Germinal center (tissue), 1 donor: Measurements from ENCODE around the gene AFF4.
"Not testable (repeated sequence)": the region's sequence is repeated elsewhere in the genome, so short reads cannot be mapped to it uniquely, and the experiment has no call there.

Experiments
- DNase-seq: peaks from one replicate; pipeline ENCODE4 v3.0.0; 2012; ENCODE audit warnings: mixed read lengths, low spot score

Gene AFF4

DNA sequence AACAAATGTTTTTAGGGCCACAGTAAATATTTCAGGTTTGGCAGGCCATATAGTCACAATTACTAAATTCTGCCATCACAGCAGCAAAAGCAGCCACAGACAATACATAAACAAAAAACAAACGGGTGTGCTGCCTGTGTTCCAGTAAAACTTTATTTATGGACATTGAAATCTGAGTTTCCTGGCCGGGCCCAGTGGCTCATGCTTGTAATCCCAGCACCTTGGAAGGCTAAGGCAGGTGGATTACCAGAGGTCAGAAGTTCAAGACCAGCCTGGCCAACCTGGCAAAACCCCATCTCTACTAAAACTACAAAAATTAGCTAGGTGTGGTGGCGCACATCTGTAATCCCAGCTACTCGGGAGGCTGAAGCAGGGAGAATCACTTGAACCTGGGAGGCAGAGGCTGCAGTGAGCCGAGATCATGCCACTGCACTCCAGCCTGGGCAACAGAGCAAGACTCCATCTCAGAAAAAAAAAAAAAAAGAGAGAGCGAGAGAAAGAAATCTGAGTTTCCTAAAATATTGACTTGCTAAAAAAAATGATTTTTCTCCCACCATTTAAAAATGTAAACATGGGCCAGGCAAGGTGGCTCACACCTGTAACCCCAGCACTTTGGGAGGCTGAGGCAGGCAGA lies 7.2 kb downstream of the AFF4 start:
- not testable (repeated sequence) for DNase-seq

DNA sequence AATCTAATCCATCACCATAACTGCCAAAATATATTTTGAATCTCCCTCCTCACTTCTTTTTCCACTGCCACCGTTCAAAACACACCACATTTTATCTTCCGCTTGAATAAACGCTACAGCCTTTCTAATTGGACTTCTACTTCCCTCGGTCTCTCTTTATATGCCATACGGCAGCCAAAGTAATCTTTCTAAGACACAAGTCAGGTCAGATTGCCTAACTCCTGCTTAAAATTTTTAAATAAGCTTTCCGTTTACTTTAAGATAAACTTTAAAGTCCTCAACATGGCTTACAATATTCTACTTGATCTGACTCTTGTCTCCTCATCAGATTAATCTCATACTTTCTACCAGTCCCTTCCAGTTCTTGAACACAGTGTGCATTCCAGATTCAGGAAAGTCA lies 9.7 kb downstream of the AFF4 start:
- no peak for DNase-seq

DNA sequence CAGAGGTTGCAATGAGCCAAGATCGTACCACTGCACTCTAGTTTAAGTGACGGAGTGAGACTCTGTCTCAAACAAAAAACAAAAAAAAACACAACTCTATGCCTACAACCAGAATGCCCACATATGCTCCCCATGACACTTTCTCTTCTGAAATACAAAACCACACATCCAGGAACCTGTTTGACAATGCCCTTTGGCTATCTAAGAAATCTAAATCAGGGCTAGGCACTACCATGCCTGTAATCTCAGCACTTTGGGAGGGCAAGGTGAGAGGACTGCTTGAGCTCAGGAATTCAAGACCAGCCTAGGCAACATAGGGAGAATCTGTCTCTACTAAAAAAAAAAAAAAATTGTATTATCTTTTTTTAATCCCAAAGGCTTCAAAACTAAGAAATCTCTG lies 10.6 kb downstream of the AFF4 start:
- no peak for DNase-seq

DNA sequence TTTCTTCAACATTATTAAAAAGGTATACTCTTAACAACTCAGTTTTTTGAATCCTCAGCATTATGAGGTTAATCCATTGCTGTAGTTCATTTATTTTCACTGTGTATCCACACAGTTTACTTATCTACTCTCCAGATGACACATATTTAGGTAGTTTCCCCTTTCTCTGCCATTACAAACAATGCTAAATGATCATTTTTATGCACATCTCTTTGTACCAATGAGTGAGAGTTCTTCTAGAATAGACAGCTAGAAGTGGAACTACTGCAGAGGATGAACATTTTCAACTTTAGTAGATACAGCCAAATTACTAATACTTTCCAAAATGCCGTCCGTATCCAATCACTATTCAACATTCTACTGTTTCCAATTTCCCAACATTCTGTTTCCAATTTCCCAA lies 11.5 kb downstream of the AFF4 start:
- DNase-seq = no peak

DNA sequence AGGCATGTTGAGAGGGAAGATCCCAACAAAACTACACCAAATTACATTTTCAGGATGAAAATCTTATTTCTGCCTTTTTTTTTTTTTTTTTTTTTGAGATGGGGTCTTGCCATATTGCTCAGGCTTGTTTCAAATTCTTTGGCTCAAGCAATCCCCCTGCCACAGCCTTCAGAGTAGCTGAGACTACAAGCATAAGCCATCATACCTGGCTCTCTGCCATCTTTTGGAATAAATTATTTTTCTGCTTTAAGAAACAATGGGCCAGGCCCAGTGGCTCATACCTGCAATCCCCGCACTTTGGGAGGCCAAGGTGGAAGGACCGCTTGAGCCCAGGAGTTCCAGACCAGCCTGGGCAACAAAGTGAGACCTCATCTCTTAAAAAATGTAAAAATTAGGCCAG lies 14.3 kb downstream of the AFF4 start:
- DNase-seq = no peak

DNA sequence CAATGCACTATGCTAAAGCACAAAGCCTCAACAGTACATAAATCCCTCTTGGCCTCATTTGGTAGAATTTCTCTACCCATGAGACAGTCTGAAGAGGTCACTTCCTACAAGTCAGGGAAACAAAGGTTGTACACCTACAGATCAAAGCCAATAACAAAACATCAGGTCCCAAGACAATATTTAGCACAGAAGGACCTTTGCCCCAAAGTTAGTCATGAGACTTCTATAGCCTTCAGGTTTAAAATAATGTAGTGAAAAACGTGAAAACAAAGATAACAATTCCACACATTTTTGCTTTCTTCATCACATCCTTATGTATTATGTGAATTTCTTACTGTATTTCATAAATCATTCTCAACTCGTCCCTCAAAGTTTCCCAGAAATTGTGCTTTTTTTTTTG lies 15.8 kb downstream of the AFF4 start:
- DNase-seq = no peak

DNA sequence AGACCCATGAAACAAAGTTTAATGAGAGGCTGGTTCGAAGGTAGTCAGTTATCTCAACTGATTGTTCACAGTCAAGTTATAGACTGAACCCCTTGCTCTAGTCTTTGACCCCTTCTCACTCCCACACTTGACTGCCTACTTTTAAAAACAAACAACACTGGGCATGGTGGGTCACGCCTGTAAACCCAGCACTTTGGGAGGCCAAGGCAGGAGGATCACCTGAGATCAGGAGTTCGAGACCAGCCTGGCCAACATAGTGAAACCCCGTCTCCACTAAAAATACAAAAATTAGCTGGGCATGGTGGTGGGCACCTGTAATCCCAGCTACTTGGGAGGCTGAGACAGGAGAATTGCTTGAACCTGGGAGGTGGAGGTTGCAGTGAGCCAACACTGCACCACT lies 18.1 kb downstream of the AFF4 start:
- DNase-seq = not testable (repeated sequence)

DNA sequence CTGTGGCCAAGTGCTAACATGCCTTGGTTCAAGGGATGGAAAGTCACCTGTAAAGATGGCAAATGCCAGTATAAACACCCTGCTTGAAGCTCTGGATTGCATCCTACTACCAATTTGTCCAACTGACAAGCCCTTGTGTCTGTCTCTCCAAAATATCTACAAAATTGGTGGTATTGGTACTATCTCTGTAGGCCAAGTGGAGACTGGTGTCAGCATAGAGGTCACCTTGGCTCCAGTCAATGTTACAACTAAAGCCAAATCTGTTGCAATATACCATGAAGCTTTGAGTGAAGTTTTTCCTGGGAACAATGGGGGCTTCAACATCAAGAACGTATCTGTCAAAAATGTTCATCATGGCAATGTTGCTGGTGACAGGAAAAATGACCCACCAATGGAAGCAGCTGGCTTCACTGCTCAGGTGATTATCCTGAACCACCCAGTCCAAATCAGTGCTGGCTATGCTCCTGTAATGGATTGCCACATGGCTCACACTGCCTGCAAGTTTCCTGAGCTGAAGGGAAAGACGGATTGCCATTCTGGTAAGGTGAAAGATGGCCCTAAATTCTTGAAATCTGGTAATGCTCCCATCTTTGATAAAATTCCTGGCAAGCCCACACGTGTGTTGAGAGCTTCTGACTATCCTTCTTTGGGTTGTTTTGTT lies 19.9 kb downstream of the AFF4 start:
- DNase-seq = no peak

DNA sequence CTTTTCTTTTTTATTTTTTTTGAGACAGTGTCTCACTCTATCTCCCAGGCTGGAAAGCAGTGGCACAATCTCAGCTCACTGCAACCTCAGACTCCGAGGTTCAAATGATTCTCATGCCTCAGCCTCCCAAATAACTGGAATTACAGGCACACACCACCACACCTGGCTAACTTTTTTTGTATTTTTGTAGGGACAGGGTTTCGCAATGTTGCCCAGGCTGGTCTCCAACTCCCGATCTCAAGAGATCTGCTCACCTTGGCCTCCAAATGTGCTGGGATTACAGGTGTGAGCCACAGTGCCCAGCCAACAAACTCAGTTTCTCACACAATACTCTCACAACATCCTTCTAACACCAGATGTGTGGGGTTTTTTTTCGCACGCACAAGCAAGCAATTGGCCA lies 22.1 kb downstream of the AFF4 start:
- DNase-seq = no peak

DNA sequence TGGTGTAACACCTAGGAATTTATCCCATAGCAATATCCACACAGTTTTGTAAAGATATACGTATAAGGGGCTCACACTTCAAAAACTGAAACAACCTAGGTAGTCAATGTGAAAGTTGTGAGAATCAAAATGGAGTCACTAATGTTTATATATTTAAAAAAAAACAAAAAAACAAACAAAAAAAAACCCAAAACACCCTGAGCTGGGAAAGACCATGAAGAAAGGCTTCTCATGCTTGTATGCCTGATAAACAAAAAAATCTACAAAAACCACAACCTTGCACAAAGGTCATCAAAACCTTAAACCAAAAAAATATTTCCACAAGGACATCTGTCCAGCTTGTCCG lies 35.4 kb downstream of the AFF4 start:
- DNase-seq = no peak

DNA sequence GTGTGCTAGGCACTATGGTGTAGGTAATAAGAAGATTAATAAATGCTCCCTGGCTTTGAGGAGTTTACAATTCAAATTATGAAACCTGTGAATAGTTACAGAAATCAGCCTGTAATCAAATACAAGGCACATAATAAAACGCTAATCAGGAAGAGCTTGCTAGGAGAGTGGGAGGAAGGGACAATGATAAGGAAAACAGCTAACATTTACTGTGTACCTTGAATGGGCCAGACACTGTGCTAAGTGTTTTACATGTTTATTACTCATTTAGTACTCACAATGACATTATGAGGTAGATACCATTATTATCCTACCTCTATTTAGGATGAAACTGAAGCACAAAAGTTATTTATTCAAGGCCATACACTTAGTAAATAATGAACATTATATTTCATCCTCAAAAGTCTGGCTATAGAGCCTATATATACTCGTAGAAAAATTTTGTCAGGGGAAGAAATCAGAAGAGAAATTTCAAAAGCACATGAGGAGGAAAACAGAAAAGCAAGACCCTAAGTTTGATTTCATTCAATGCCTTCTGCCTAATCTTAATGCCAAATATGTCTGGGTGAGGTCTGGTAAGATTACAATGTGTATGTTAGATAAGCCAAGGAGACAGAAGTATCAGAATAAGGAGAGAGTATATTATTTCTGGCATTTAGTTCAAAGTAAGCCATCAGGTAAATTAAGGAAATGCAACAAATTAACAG lies 35.9 kb downstream of the AFF4 start:
- no peak for DNase-seq

DNA sequence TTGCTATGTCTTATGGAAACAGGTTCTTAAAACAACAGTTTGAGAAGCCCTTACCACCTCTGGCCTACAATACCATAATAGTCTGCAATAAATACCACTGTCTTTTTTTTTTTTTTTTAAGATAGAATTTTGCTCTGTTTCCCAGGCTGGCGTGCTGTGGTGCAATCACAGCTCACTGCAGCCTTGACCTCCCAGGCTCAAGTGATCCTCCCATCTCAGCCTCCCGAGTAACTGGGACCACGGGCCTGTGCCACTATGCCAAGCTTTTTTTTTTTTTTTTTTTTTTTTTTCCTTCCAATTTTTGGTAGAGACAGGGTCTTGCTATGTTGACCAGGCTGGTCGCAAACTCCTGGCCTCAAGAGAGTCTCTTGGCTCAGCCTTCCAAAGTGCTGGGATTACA lies 37.0 kb downstream of the AFF4 start:
- no peak for DNase-seq

DNA sequence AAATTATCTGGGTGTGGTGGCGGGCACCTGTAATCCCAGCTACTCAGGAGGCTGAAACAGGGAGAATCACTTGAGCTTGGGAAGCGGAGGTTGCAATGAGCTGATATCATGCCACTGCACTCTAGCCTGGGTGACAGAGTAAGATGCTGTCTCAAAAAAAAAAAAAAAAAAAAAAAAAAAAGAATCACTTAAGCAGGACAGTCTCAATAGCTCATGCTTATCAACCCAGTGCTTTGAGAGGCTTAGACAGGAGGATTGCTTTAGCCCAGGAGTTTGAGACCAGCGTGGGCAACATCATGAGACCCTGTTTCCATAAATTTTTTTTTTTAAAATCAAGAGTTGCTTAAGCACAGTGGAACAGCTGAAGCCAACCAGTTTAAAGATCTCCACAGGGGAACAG lies 47.3 kb downstream of the AFF4 start:
- DNase-seq = no peak

DNA sequence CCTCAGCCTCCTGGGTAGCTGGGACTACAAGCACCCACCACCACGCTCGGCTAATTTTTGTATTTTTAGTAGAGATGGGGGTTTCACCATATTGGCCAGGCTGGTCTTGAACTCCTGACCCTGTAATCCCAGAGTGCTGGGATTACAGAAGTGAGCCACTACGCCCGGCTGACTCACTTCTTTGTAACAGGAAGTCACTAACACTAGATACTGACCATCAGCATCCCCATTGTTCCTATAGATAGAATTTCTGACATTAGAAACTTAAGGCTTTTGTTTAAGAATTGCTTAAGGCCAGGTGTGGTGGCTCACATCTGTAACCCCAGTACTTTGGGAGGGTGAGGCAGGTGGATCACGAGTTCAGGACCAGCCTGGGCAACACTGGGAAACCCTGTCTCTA lies 47.8 kb downstream of the AFF4 start:
- no peak for DNase-seq

DNA sequence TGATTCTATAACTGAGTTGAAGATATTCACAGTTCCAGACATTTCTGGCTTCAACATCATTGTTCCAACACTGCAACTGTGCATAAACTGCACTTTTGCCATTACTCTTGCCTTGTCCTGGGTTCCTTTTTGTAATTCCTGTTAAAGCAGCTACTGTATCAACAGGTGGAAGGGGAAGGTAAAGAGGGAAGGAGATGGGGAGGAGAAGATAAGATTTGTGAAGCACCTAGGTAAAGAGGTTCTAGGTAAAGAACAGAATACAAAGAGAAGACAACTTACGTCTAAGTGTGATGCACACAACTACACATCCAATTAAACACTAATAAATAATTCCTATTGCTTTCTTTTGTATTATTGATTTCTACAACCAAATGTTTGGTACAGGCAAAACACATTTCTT lies 53.7 kb downstream of the AFF4 start:
- no peak for DNase-seq

DNA sequence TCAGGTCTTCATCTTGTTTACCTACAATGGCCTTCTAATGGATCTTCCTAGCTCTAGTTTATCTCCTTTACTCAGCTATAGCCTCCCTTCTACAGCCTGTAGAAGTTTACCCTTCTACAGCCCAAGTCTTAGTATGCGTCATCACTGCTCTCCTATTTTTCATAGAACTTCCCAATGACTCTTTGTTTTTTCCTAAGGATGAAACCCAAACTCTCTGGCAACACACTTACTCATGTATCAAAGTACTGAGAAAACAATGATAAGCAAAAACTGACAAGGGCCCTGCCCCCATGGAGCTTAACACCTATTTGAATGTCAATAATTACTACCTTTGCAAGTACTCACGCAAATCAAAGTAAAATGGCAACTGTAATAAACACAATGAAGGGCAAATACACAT lies 56.3 kb downstream of the AFF4 start:
- no peak for DNase-seq

DNA sequence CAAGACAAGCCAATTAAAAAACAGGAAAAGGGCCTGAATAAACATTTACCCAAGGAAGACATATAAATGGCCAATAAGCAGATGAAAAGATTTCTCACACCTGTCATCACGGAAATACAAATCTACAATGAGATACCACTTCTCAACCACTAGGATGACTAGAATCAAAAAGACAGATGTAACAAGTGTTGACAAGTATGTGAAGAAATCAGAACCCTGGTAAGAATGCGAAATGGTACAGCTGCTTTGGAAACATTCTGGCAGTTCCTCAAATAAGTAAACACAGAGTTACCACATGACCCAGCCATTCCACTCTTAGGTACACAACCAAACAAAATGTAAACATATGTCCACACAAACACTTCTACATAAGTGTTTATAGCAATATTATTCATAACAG lies 57.5 kb downstream of the AFF4 start:
- DNase-seq = no peak

DNA sequence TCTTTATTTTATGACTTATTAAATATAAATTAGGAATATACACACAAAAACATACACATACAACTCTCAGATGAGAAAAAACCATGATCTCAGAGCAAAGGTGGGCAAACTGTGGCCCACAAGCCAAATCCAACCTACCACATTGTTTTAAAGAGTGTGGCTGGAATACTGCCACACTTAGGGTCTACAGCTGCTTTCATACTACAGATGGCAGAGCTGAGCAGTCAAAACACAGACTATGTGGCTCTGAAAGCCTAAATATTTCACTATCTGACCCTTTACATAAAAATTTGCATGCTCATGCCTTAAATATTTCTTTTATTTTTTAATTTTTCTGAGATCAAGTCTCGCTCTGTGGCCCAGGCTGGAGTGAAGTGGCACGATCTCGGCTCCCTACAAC lies 61.7 kb downstream of the AFF4 start:
- DNase-seq = no peak

DNA sequence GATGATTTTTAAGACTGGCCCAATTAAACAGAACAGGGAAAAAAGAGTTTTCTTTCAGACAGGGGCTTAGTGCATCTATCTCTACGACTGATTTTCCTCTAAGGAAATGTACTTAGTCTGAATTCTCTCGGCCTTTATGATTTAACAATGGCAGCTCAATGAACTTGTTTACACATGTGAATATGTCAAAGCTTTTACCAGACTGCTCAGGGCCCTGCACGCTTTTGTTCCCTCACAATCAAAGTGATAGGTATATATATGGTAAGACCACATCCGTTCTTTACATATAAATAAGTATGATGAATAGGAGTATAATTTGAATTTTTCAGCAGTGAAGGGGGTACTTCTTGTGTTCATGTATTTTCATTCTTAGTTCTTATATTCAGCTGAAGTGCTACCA lies 62.4 kb downstream of the AFF4 start:
- no peak for DNase-seq

DNA sequence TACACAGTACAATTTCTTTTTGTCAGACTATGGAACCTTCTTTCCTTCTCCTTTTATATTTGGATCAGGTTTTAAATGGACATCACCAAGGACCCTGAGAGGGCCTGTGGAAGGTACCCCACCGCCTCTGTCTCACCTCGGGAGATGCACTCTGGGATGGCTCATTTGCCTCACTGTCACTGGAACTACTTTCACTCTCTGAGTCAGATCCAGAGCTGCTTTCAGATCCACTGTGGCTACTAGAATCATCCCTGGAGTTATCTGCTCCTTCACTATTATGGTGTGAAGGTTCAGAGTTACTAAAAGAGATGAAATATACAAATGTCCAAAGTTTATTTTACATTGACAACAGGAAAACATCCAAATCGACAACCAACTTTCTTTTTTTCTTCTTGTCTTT lies 65.3 kb downstream of the AFF4 start:
- no peak for DNase-seq

DNA sequence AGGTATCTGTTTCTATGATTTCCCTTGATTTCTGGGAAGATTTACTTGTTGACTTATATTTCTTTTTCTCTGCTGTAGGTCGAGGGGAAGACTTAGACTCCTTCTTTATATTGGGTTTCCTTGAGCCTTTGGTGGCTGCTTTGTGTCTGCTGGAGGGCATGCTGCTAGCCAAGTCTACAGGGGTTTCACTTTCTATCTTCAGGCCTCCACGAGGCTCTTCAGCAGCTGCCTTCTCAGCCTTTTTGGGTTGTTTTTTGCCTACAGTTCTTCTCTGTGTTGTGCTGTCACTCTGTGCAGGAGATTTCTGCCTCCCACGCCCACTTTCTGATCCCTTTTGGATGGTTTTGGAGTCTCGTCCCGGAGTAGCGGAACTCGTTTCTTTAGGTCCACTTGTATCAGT lies 66.7 kb downstream of the AFF4 start:
- DNase-seq = no peak

DNA sequence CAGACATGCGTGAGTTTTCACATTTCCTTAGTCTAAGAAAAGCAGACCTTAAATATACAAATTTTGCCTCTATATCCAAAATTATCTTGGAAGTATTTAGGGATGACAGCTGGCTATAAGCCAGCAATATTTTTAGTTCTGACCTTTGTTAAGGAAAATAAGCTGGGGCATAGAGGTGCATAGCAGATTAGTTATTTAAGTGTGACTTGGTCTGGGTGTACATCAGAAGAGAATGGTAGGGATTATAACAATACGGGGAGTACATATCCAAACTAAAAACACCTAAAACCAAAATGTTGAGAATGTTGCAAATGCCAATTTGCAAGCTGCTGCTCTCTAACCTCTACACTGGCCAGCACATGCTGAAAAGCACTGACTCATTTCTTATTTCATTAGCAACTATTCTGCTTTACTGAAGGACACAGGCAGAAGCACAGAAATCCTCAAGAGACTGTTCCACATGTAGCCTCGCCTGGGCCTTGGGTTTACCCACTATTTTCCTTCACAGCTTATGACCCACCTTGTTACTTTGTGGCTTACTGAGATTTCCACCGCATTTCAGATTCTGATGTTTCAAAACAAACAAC lies 67.6 kb downstream of the AFF4 start:
- DNase-seq = no peak

DNA sequence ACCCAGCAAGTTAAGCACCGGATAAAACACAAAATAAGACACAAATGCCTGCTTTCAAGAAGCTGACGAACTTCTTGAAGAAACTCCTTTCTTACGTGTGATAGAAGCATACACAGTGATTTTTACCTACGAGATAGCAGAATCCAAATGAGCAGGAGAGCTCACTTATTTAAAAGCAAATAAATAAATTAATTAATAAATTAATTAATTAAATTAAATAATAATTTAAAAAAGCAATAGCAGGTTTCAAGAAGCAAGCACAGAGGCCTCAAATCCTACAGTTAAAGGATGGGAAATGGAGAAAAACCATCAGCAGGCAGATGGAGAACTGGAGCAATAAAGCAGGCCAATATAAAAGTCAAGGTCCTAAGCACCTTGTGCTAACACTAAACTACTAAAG lies 72.6 kb downstream of the AFF4 start:
- no peak for DNase-seq

DNA sequence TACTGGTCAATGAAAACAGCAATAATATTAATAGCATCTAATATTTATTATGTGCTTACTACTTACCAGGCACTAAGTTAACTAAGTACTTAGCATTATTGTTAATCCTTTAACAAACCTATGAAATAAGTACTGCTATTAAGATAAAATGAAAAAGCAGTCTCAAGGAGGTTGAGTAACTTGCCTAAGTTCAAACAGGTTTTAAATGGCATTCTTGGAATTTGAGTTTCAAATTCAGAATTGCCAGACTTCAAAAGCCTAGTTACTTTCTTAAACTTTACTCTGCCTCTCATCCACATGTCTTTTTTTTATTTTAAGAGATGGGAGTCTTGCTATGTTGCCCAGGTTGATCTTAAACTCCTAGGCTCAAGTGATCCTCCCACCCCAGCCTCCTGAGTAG lies 73.9 kb downstream of the AFF4 start:
- DNase-seq = no peak
